SK-N-SH treated with all-trans-retinoic acid at 6 μM for 48 hours (cell line): ENCODE data around the gene MAGEA10.

Source experiments
- ARNTL ChIP-seq: fragments of 450-650 bp; formaldehyde crosslinking; IDR thresholded peaks from 2 replicates; pipeline ENCODE4 v1.5.0; 2020; ENCODE audit warnings: low read depth, mild to moderate bottlenecking, moderate library complexity, borderline replicate concordance
- ZFP3 ChIP-seq: fragments of 250-450 bp; sonication (Bioruptor Pico); IDR thresholded peaks from 2 replicates; pipeline ENCODE4 v1.5.0; 2020; ENCODE audit warnings: mild to moderate bottlenecking, moderate library complexity
- ZNF70 ChIP-seq: fragments of 450-650 bp; formaldehyde crosslinking; IDR thresholded peaks from 2 replicates; pipeline ENCODE4 v1.5.0; 2020; ENCODE audit warnings: mild to moderate bottlenecking, moderate library complexity
- TF ChIP-seq, protein P1 (sequence below): fragments of 250-450 bp; sonication (Bioruptor Pico); IDR thresholded peaks from 2 replicates; pipeline ENCODE4 v1.8.0; 2020; ENCODE audit warnings: mild to moderate bottlenecking, moderate library complexity, borderline replicate concordance

DNA sequence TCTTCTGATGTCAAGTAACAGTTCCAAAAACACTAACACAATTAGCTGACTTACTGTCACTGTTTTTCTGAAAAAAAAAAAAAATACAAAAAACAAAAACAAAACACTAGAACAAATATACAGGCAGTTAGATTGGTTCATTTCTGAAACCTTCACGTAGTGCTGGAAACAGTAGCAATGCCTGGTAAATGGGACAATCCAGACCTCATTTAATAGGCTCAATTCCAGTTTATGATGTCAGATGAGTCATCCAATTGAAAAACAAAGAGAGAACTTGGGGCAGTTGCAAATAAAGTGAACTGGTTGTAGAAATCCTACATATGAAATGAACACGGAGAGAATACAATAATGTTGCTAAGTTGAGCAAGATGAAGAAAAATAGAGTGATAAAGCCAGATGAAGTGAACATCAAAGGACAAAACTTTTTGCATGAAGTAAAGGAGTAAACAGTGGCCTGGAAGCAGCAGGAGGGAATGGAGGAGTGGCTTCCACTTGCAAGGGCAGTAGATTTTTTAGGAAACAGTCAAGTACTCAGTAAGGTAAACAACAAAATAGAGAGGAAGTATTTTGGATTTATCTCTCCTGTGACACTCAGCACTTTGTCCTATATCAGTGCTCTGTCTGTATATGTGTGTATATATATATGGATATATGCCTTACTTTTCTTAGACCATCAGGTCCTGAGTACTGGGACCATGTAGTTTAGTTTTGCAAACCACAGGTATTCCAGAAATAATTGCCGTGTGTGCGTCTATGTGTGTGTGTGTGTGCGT lies 39.3 kb upstream of the MAGEA10 start:
- TF ChIP-seq, protein P1, sequence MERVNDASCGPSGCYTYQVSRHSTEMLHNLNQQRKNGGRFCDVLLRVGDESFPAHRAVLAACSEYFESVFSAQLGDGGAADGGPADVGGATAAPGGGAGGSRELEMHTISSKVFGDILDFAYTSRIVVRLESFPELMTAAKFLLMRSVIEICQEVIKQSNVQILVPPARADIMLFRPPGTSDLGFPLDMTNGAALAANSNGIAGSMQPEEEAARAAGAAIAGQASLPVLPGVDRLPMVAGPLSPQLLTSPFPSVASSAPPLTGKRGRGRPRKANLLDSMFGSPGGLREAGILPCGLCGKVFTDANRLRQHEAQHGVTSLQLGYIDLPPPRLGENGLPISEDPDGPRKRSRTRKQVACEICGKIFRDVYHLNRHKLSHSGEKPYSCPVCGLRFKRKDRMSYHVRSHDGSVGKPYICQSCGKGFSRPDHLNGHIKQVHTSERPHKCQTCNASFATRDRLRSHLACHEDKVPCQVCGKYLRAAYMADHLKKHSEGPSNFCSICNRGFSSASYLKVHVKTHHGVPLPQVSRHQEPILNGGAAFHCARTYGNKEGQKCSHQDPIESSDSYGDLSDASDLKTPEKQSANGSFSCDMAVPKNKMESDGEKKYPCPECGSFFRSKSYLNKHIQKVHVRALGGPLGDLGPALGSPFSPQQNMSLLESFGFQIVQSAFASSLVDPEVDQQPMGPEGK = no peak
- TF ChIP-seq ZNF70 (no peak), ZFP3 (no peak), ARNTL (CRISPR knock-in tag) (no peak)
